Measurements from ENCODE around the gene ELK3. TPM values are rescaled to one million over a fixed set of nuclear protein-coding genes. Genes with fewer than 3 reads are reported as not detected.

Gene ELK3
- total RNA-seq, 2 donors from 2014 or later = 8.5 to 10.8 TPM

GRCh38 chr12:96221391-96221790, 27.2 kb downstream of the ELK3 start:
- intact Hi-C loops (cut with DNase I) = no loop called here
- Histone ChIP-seq H3K27me3 (no peaks in the 10 kb centered on the region), H3K27ac (no peak overlapping the region), H3K4me1 (no peaks in the 10 kb centered on the region), H3K9me3 (no peaks in the 10 kb centered on the region), H3K4me3 (no peak overlapping the region), H3K36me3 (no peaks in the 10 kb centered on the region), H3K9ac (ENCODE audit: low read depth in 2 of 2, low read length in 2 of 2) (no peak overlapping the region)
- DNase-seq = no peak
- no peak for TF ChIP-seq CTCF (IDR thresholded peaks at IDR 0.05)

- H3K9ac ChIP-seq (ENCODE audit: low read depth in 2 of 2, low read length in 2 of 2) = no peak overlapping the region
- H3K27me3 ChIP-seq = no peaks in the 10 kb centered on the region
- no peak for DNase-seq
- no peak for TF ChIP-seq CTCF (IDR thresholded peaks at IDR 0.05)
- intact Hi-C loops (cut with DNase I) = no loop called here
- no peaks in the 10 kb centered on the region for H3K9me3 ChIP-seq
- H3K4me1 ChIP-seq = no peaks in the 10 kb centered on the region
- no peak overlapping the region for H3K4me3 ChIP-seq
- H3K27ac ChIP-seq = no peak overlapping the region
- H3K36me3 ChIP-seq = no peaks in the 10 kb centered on the region
Measured at GRCh38 chr12:96223411-96224218, 29.4 kb downstream of the ELK3 start.

GRCh38 chr12:96224219-96224615, 30.0 kb downstream of the ELK3 start:
- intact Hi-C loops (cut with DNase I) = no loop called here
- H3K4me3 ChIP-seq = no peak overlapping the region

GRCh38 chr12:96225044-96225855, 31.1 kb downstream of the ELK3 start:
- H3K36me3 ChIP-seq = no peaks in the 10 kb centered on the region
- H3K27ac ChIP-seq = no peak overlapping the region
- DNase-seq = no peak

More at GRCh38 chr12:96224219-96224615, 30.0 kb downstream of the ELK3 start:
- no peaks in the 10 kb centered on the region for H3K36me3 ChIP-seq
- H3K9me3 ChIP-seq = no peaks in the 10 kb centered on the region
- TF ChIP-seq CTCF (IDR thresholded peaks at IDR 0.05) = no peak
- no peak overlapping the region for H3K9ac ChIP-seq (ENCODE audit: low read depth in 2 of 2, low read length in 2 of 2)
- H3K27ac ChIP-seq = no peak overlapping the region
- H3K27me3 ChIP-seq = no peaks in the 10 kb centered on the region
- no peaks in the 10 kb centered on the region for H3K4me1 ChIP-seq
- DNase-seq = no peak

More at GRCh38 chr12:96225044-96225855, 31.1 kb downstream of the ELK3 start:
- TF ChIP-seq CTCF (IDR thresholded peaks at IDR 0.05) = no peak
- H3K4me1 ChIP-seq = no peaks in the 10 kb centered on the region
- no peaks in the 10 kb centered on the region for H3K9me3 ChIP-seq
- no peak overlapping the region for H3K4me3 ChIP-seq
- intact Hi-C loops (cut with DNase I) = no loop called here
- H3K27me3 ChIP-seq = no peaks in the 10 kb centered on the region
- H3K9ac ChIP-seq (ENCODE audit: low read depth in 2 of 2, low read length in 2 of 2) = no peak overlapping the region
